SU-DHL-6 (cell line): ENCODE data around the gene CACNA2D1.

Experiments
- H2AFZ ChIP-seq: fragments of 200-600 bp; sonication (generic); 2 replicates; pipeline ENCODE4 v1.6.1; 2014; ENCODE audit warnings: low read depth, mild to moderate bottlenecking, moderate library complexity, mixed read lengths, antibody characterized with exemption, low read length; ENCODE audit not compliant: severe bottlenecking
- H3F3A ChIP-seq: fragments of 200-600 bp; shearing (Covaris generic); 2 replicates; pipeline ENCODE4 v1.6.0; 2016; ENCODE audit warnings: antibody characterized with exemption, mild to moderate bottlenecking; ENCODE audit not compliant: insufficient read depth
- H3K27ac ChIP-seq: fragments of 200-600 bp; sonication (generic); 2 replicates; pipeline ENCODE4 v1.5.1; 2016; ENCODE audit warnings: low read depth, mild to moderate bottlenecking, low read length, moderate library complexity, mixed read lengths
- H3K27me3 ChIP-seq: fragments of 200-600 bp; sonication (generic), shearing (Covaris generic); 2 replicates; pipeline ENCODE4 v1.6.0; 2014; ENCODE audit warnings: mild to moderate bottlenecking, low read length
- H3K36me3 ChIP-seq: fragments of 200-600 bp; sonication (generic); 2 replicates; pipeline ENCODE4 v1.6.1; 2014; ENCODE audit warnings: mild to moderate bottlenecking, low read length, mixed read lengths
- H3K4me2 ChIP-seq: fragments of 300-600, 200-600 bp; shearing (Covaris generic), sonication (generic); 2 replicates; pipeline ENCODE4 v1.6.0; 2014; ENCODE audit warnings: low read length, low read depth, mild to moderate bottlenecking; ENCODE audit not compliant: poor library complexity, severe bottlenecking
- H3K4me3 ChIP-seq: fragments of 200-600 bp; sonication (generic); 2 replicates; pipeline ENCODE4 v1.5.1; 2014; ENCODE audit warnings: antibody characterized with exemption, low read length, mild to moderate bottlenecking, mixed read lengths; ENCODE audit not compliant: insufficient read depth, poor library complexity, severe bottlenecking
- H3K79me2 ChIP-seq: fragments of 200-600 bp; sonication (generic); 2 replicates; pipeline ENCODE4 v1.6.1; 2014; ENCODE audit warnings: mild to moderate bottlenecking, low read length, moderate library complexity; ENCODE audit not compliant: insufficient read depth
- H3K9ac ChIP-seq: fragments of 200-600 bp; sonication (generic); 2 replicates; pipeline ENCODE4 v1.7.0; 2014; ENCODE audit warnings: mild to moderate bottlenecking, low read length
- H3K9me2 ChIP-seq: fragments of 200-600 bp; sonication (generic); replicated peaks from 2 replicates; pipeline ENCODE4 v1.6.1; 2014; ENCODE audit warnings: low read length; ENCODE audit not compliant: insufficient read depth
- H3K9me3 ChIP-seq: fragments of 200-600 bp; sonication (generic); 2 replicates; pipeline ENCODE4 v1.6.1; 2014; ENCODE audit warnings: low read length, mixed read lengths; ENCODE audit not compliant: insufficient read depth
- H4K20me1 ChIP-seq: fragments of 200-600 bp; sonication (generic); 2 replicates; pipeline ENCODE4 v1.6.1; 2014; ENCODE audit warnings: low read depth, mild to moderate bottlenecking, antibody characterized with exemption, low read length, moderate library complexity, mixed read lengths
- EZH2phosphoT487 ChIP-seq: fragments of 200-600 bp; sonication (generic), shearing (Covaris generic); conservative IDR thresholded peaks from 2 replicates; pipeline ENCODE4 v1.6.1; 2018; ENCODE audit warnings: mild to moderate bottlenecking, antibody characterized with exemption, low read length, moderate library complexity, mixed read lengths
- TF ChIP-seq, protein P1 (sequence below): fragments of 200-600 bp; sonication (generic); IDR thresholded peaks from one replicate; pipeline ENCODE4 v1.5.1; 2017; ENCODE audit warnings: antibody characterized with exemption, mild to moderate bottlenecking, low read length, moderate library complexity; ENCODE audit not compliant: insufficient read depth, poor library complexity, severe bottlenecking

Gene CACNA2D1

DNA sequence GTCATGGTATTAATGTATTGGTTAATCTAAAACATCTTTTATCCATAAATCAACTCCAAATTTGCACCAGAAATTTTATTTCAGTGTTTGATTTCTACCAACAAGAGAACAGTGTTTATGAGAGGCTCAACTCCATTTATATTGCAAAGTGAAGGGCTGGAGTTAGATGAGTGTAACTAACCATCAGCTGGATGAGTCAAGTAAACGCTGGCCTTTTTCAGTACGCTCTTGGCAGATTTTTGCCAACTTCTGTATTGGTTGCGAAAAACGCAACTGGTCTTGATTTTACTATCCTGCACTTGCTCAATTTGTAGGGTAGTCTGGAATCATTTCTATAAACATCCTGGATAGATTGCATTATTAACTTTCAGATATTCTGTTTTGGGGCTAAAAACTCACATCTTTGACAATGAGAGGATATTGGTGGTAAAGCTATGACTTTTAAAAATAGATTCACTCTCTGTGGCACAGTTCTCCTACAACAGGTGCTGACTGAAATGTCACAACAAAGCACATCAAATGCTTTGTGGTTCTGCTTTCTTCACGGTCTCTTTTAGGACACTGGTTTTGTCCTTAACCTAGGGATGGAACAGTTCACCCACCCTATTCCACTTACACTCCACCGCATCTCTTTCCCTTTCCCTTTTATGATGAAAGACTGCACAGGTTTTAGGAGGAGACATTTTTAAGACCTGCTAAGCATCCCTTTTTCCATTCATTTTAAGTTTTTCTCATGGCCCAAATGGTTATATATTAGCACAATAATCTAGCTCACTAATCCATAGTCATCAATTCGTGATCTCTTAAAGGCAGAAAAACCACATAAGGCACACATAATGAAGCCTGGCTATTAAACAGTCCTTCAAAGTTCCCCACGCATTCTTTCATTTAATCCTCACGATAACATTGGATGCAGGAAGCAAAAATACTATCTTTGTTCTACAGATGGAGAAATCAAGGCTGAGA is 12.8 kb downstream of the CACNA2D1 start:
- no peak overlapping the region for H3K9ac ChIP-seq
- no peaks in the 10 kb centered on the region for H3F3A ChIP-seq
- H3K4me3 ChIP-seq: no peak overlapping the region
- no peaks in the 10 kb centered on the region for H3K79me2 ChIP-seq
- H4K20me1 ChIP-seq: no peaks in the 10 kb centered on the region
- H3K27ac ChIP-seq: no peak overlapping the region
- H2AFZ ChIP-seq: no peak overlapping the region
- no peaks in the 10 kb centered on the region; the same call in 1 of the 2 replicates for H3K9me2 ChIP-seq
- H3K9me3 ChIP-seq: no peaks in the 10 kb centered on the region
- no peak for TF ChIP-seq EZH2phosphoT487
- TF ChIP-seq, protein P1, sequence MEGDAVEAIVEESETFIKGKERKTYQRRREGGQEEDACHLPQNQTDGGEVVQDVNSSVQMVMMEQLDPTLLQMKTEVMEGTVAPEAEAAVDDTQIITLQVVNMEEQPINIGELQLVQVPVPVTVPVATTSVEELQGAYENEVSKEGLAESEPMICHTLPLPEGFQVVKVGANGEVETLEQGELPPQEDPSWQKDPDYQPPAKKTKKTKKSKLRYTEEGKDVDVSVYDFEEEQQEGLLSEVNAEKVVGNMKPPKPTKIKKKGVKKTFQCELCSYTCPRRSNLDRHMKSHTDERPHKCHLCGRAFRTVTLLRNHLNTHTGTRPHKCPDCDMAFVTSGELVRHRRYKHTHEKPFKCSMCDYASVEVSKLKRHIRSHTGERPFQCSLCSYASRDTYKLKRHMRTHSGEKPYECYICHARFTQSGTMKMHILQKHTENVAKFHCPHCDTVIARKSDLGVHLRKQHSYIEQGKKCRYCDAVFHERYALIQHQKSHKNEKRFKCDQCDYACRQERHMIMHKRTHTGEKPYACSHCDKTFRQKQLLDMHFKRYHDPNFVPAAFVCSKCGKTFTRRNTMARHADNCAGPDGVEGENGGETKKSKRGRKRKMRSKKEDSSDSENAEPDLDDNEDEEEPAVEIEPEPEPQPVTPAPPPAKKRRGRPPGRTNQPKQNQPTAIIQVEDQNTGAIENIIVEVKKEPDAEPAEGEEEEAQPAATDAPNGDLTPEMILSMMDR: no peak
- H3K36me3 ChIP-seq: no peaks in the 10 kb centered on the region
- H3K27me3 ChIP-seq: no peaks in the 10 kb centered on the region
- H3K4me2 ChIP-seq: no peak overlapping the region

DNA sequence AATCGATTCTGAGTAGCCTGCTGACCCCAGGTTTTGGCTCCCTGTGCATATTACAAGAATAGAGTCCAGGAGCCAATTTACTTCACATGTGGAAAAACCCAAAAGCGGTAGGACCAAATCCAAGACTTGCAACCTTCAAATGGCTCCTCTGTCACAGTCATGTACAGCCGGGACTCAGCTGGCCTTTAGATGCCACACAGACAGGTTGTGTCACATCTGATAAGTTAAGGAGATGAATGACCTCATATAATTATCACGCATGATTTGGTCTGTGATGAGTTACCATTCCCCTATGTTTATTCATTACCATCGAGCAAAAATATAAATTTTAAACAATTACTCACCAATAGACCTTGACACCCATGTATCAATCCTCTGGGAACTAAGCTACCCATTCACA is 14.2 kb downstream of the CACNA2D1 start:
- Histone ChIP-seq H3K79me2 (no peaks in the 10 kb centered on the region), H4K20me1 (no peaks in the 10 kb centered on the region), H3K27ac (no peak overlapping the region)

DNA sequence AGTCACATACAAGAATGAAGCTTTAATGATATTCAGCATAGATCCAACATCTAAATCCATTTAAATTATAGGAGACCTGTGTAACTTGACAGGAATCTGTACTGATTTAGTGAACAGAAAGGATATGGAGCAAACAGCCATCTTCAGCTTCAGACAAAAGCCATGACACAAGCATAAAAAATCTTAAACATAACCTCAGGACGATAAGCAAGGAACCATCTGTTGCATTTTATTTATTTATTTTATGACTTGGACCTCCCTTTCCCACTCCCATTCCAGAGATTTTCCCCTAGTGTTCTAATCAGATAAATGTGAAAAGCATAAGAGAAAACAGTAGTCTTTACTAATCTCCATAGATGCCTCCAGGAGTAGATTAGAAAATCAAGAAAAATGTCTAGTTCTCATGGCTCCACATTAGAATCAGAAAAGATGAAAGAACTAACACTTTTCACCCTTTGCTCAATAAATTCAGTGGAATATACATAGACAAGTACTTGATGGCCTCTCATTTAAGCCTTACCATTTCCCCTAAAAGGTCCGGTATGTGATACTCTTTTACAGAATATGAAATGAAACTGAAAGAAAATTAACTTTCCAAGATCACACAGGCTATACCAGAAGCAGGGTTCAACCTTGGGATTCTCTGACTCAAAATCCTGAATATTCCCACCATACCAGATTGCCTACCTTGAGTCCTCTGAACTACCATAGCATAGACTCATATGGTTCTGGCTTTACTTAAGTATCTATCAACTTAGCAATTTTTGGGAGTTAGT is 15.2 kb downstream of the CACNA2D1 start:
- H3K79me2 ChIP-seq: no peaks in the 10 kb centered on the region
- H3K27ac ChIP-seq: no peak overlapping the region

More for the DNA sequence above, 14.2 kb downstream of the CACNA2D1 start:
- no peak overlapping the region for H3K9ac ChIP-seq
- H3K9me2 ChIP-seq: no peaks in the 10 kb centered on the region; the same call in 1 of the 2 replicates
- TF ChIP-seq, protein P1: no peak
- no peak for TF ChIP-seq EZH2phosphoT487
- H3K9me3 ChIP-seq: no peaks in the 10 kb centered on the region
- no peak overlapping the region for H2AFZ ChIP-seq
- no peaks in the 10 kb centered on the region for H3K36me3 ChIP-seq
- no peak overlapping the region for H3K4me2 ChIP-seq
- H3K27me3 ChIP-seq: no peaks in the 10 kb centered on the region
- H3F3A ChIP-seq: no peaks in the 10 kb centered on the region
- H3K4me3 ChIP-seq: no peak overlapping the region

More for the DNA sequence above, 15.2 kb downstream of the CACNA2D1 start:
- H4K20me1 ChIP-seq: no peaks in the 10 kb centered on the region
- no peaks in the 10 kb centered on the region for H3K9me3 ChIP-seq
- no peak overlapping the region for H3K4me3 ChIP-seq
- no peak overlapping the region for H3K4me2 ChIP-seq
- no peaks in the 10 kb centered on the region for H3K9me2 ChIP-seq
- TF ChIP-seq EZH2phosphoT487: no peak
- TF ChIP-seq, protein P1: no peak
- H3K27me3 ChIP-seq: no peaks in the 10 kb centered on the region
- no peak overlapping the region for H2AFZ ChIP-seq
- no peaks in the 10 kb centered on the region for H3F3A ChIP-seq
- H3K9ac ChIP-seq: no peak overlapping the region
- H3K36me3 ChIP-seq: no peaks in the 10 kb centered on the region
